Keratinocyte (primary cell): ENCODE results near the gene KRTAP10-4. TPM values are rescaled to one million over a fixed set of nuclear protein-coding genes. Genes with fewer than 3 reads are reported as not detected.

Experiments used
- DNase-seq: peaks from one replicate; pipeline ENCODE4 v3.0.0-alpha.2; 2011; ENCODE audit warnings: low read depth, missing footprints, low spot score
- FAIRE-seq: peaks from 2 replicates; lab custom pipeline; 2011; peaks lifted over from hg19 to GRCh38; lab: Jason Lieb, UNC
- H2AFZ ChIP-seq: 2 replicates; pipeline ENCODE4 v1.6.0; 2012; ENCODE audit warnings: low read length, control low read depth, inconsistent platforms; ENCODE audit not compliant: control insufficient read depth
- H3K27ac ChIP-seq: 2 replicates; pipeline ENCODE4 v1.5.1; 2011; ENCODE audit warnings: low read length; ENCODE audit not compliant: control insufficient read depth, insufficient read depth
- H3K27me3 ChIP-seq: 3 replicates; pipeline ENCODE4 v1.6.0; 2011; ENCODE audit warnings: low read length; ENCODE audit not compliant: control insufficient read depth, insufficient read depth; ENCODE audit errors: extremely low read depth
- H3K36me3 ChIP-seq, 2 experiments: 2 replicates in 1 of 2; 3 replicates in 1 of 2; pipeline ENCODE4 v1.5.1; 2011; ENCODE audit warnings: low read length in 2 of 2, mild to moderate bottlenecking in 1 of 2; ENCODE audit not compliant: control insufficient read depth in 2 of 2, insufficient read depth in 2 of 2; ENCODE audit errors: extremely low read depth in 1 of 2
- H3K4me1 ChIP-seq: 3 replicates; pipeline ENCODE4 v1.5.1; 2011; ENCODE audit warnings: low read length; ENCODE audit not compliant: control insufficient read depth, insufficient read depth; ENCODE audit errors: extremely low read depth
- H3K4me2 ChIP-seq: 3 replicates; pipeline ENCODE4 v1.6.0; 2011; ENCODE audit warnings: low read depth, low read length; ENCODE audit not compliant: control insufficient read depth, insufficient read depth; ENCODE audit errors: extremely low read depth
- H3K4me3 ChIP-seq, 3 experiments: fragments of 200-600 bp in 1 of 3; sonication (generic) in 1 of 3; 2 replicates in 2 of 3; 3 replicates in 1 of 3; pipeline ENCODE4 v1.5.1; 2011 to 2016; ENCODE audit warnings: low read length in 3 of 3, mild to moderate bottlenecking in 3 of 3, control low read depth in 2 of 3, inconsistent platforms in 1 of 3, low read depth in 1 of 3, mixed read lengths in 1 of 3, mixed run types in 1 of 3, moderate library complexity in 1 of 3; ENCODE audit not compliant: control insufficient read depth in 2 of 3, insufficient read depth in 2 of 3; ENCODE audit errors: extremely low read depth in 1 of 3
- H3K79me2 ChIP-seq: 2 replicates; pipeline ENCODE4 v1.6.0; 2012; ENCODE audit warnings: low read length; ENCODE audit not compliant: control insufficient read depth, insufficient read depth
- H3K9ac ChIP-seq: 3 replicates; pipeline ENCODE4 v1.6.0; 2011; ENCODE audit warnings: low read length; ENCODE audit not compliant: control insufficient read depth, insufficient read depth; ENCODE audit errors: extremely low read depth
- H3K9me1 ChIP-seq: 3 replicates; pipeline ENCODE4 v1.6.0; 2011; ENCODE audit warnings: low read length; ENCODE audit not compliant: control insufficient read depth, insufficient read depth; ENCODE audit errors: extremely low read depth
- H3K9me3 ChIP-seq: 2 replicates; pipeline ENCODE4 v1.5.1; 2012; ENCODE audit warnings: low read depth, low read length; ENCODE audit not compliant: control insufficient read depth
- H4K20me1 ChIP-seq: 3 replicates; pipeline ENCODE4 v1.6.0; 2011; ENCODE audit warnings: low read length; ENCODE audit not compliant: control insufficient read depth, insufficient read depth; ENCODE audit errors: extremely low read depth
- CTCF ChIP-seq, 3 experiments: IDR thresholded peaks in 1 of 3; conservative IDR thresholded peaks in 1 of 3; optimal IDR thresholded peaks in 1 of 3; 2 replicates in 2 of 3; 3 replicates in 1 of 3; pipeline versions ENCODE3 to v1.5.1; 2011; ENCODE audit warnings: low read length in 3 of 3, mild to moderate bottlenecking in 3 of 3, moderate library complexity in 2 of 3, control low read depth in 1 of 3, inconsistent platforms in 1 of 3; ENCODE audit not compliant: insufficient read depth in 2 of 3; ENCODE audit errors: extremely low read depth in 1 of 3
- EZH2 ChIP-seq: IDR thresholded peaks from one replicate; pipeline ENCODE4 v1.6.1; 2012; ENCODE audit warnings: inconsistent platforms, mild to moderate bottlenecking, low read length, moderate library complexity
- dilution Hi-C: fragments of 300-500 bp; cut with MboI; formaldehyde crosslinking; loops from one replicate; pipeline ENCODE4 v1.7.0; 2020; ENCODE audit warnings: low sequenced_read_pairs; ENCODE audit not compliant: extremely low pct_ligation_motif_present
- polyA plus RNA-seq, 5 experiments: library from polyadenylated mRNA; depleted of rRNA in 3 of 5; stranded (reverse) in 3 of 5; stranded (forward) in 1 of 5; unstranded in 1 of 5; fragments of >200 nt; gene quantifications; 1 replicate in 1 of 5; 2 replicates in 3 of 5; 3 replicates in 1 of 5; pipeline versions ENCODE4 v1.2.1 to v1.2.3, GENCODE V29; 2011 to 2012; ENCODE audit warnings: missing spikeins in 2 of 5, low read depth in 1 of 5, low replicate concordance in 1 of 5

The KRTAP10-4 gene
- polyA plus RNA-seq, 1 donor (not counting 4 experiments of a cell fraction or from before 2014, with no cell fraction given): not detected

GRCh38 chr21:44548381-44548780 lies 25.1 kb upstream of the KRTAP10-4 start:
- no peak for FAIRE-seq
- Histone ChIP-seq H3K4me1 (peaks cover 22% of the 10 kb centered on the region), H2AFZ (peak overlapping the region; percentile 18), H3K9me3 (no peaks in the 10 kb centered on the region), H3K4me3 (no peak overlapping the region), H4K20me1 (no peaks in the 10 kb centered on the region), H3K4me2 (peak overlapping the region; percentile 52), H3K36me3 (no peaks in the 10 kb centered on the region), H3K9ac (no peak overlapping the region), H3K27me3 (peaks cover 4% of the 10 kb centered on the region), H3K9me1 (no peaks in the 10 kb centered on the region), H3K79me2 (no peaks in the 10 kb centered on the region), H3K27ac (no peak overlapping the region)
- dilution Hi-C loops: no loop called here
- TF ChIP-seq CTCF (optimal IDR thresholded peaks at IDR 0.05 in 1 of 3, IDR thresholded peaks at IDR 0.05 in 1 of 3, conservative IDR thresholded peaks at IDR 0.05 in 1 of 3; ENCODE audit: extremely low read depth in 1 of 3, insufficient read depth in 2 of 3, low read length in 3 of 3) (no peak), EZH2 (no peak)
- DNase-seq: no peak

GRCh38 chr21:44548922-44549321 lies 24.6 kb upstream of the KRTAP10-4 start:
- no peaks in the 10 kb centered on the region for H3K9me1 ChIP-seq
- H3K36me3 ChIP-seq: no peaks in the 10 kb centered on the region
- no peaks in the 10 kb centered on the region for H3K79me2 ChIP-seq
- peak overlapping the region; percentile 11 for H2AFZ ChIP-seq
- H3K4me3 ChIP-seq: peak overlapping the region in 1 of 3 experiments; percentile 37
- dilution Hi-C loops: no loop called here
- H4K20me1 ChIP-seq: no peaks in the 10 kb centered on the region
- H3K9me3 ChIP-seq: no peaks in the 10 kb centered on the region
- H3K4me2 ChIP-seq: peak overlapping the region; percentile 52
- peaks cover 4% of the 10 kb centered on the region for H3K27me3 ChIP-seq
- DNase-seq (no peak), FAIRE-seq (peak; percentile 80)
- H3K4me1 ChIP-seq: peaks cover 22% of the 10 kb centered on the region
- H3K9ac ChIP-seq: no peak overlapping the region
- no peak for TF ChIP-seq CTCF (optimal IDR thresholded peaks at IDR 0.05 in 1 of 3, IDR thresholded peaks at IDR 0.05 in 1 of 3, conservative IDR thresholded peaks at IDR 0.05 in 1 of 3; ENCODE audit: extremely low read depth in 1 of 3, insufficient read depth in 2 of 3, low read length in 3 of 3)
- TF ChIP-seq EZH2: no peak
- H3K27ac ChIP-seq: no peak overlapping the region
